ENCODE measurements around the gene RGS16. TPM values are rescaled to one million over a fixed set of nuclear protein-coding genes. Genes with fewer than 3 reads are reported as not detected.

Gene RGS16
- total RNA-seq, 1 donor from 2014 or later: 0.98 TPM

GRCh38 chr1:182601416-182601786, 2.8 kb downstream of the RGS16 start:
- peak; percentile 88 for TF ChIP-seq CTCF (IDR thresholded peaks at IDR 0.05; ENCODE audit: unreplicated experiment)
- H3K27ac Mint-ChIP-seq: no peak overlapping the region
- no peaks in the 10 kb centered on the region for H3K36me3 Mint-ChIP-seq (ENCODE audit: insufficient read depth)
- peaks cover 22% of the 10 kb centered on the region for H3K27me3 Mint-ChIP-seq
- H3K9me3 Mint-ChIP-seq (ENCODE audit: low read depth): no peaks in the 10 kb centered on the region
- no peak overlapping the region for H3K4me3 Mint-ChIP-seq (ENCODE audit: low read depth)
- DNase-seq (ENCODE audit: low spot score, unreplicated experiment): peak; percentile 61
- H3K4me1 Mint-ChIP-seq (ENCODE audit: low read depth): peaks cover 15% of the 10 kb centered on the region

GRCh38 chr1:182600745-182601415, 3.3 kb downstream of the RGS16 start:
- H3K4me3 Mint-ChIP-seq (ENCODE audit: low read depth): no peak overlapping the region
- H3K27me3 Mint-ChIP-seq: peaks cover 24% of the 10 kb centered on the region
- DNase-seq (ENCODE audit: low spot score, unreplicated experiment): no peak
- H3K9me3 Mint-ChIP-seq (ENCODE audit: low read depth): no peaks in the 10 kb centered on the region
- H3K27ac Mint-ChIP-seq: no peak overlapping the region
- H3K36me3 Mint-ChIP-seq (ENCODE audit: insufficient read depth): no peaks in the 10 kb centered on the region
- H3K4me1 Mint-ChIP-seq (ENCODE audit: low read depth): peaks cover 15% of the 10 kb centered on the region
- TF ChIP-seq CTCF (IDR thresholded peaks at IDR 0.05; ENCODE audit: unreplicated experiment): no peak

- Mint-ChIP-seq H3K4me1 (ENCODE audit: low read depth) (peaks cover 15% of the 10 kb centered on the region), H3K27ac (no peak overlapping the region), H3K4me3 (ENCODE audit: low read depth) (no peak overlapping the region), H3K9me3 (ENCODE audit: low read depth) (no peaks in the 10 kb centered on the region), H3K27me3 (peaks cover 17% of the 10 kb centered on the region), H3K36me3 (ENCODE audit: insufficient read depth) (no peaks in the 10 kb centered on the region)
- no peak for DNase-seq (ENCODE audit: low spot score, unreplicated experiment)
- no peak for TF ChIP-seq CTCF (IDR thresholded peaks at IDR 0.05; ENCODE audit: unreplicated experiment)
Measured at GRCh38 chr1:182600036-182600713, 4.0 kb downstream of the RGS16 start.

- Mint-ChIP-seq H3K36me3 (ENCODE audit: insufficient read depth) (no peaks in the 10 kb centered on the region), H3K27ac (no peak overlapping the region), H3K9me3 (ENCODE audit: low read depth) (no peaks in the 10 kb centered on the region), H3K4me1 (ENCODE audit: low read depth) (peaks cover 13% of the 10 kb centered on the region), H3K4me3 (ENCODE audit: low read depth) (no peak overlapping the region), H3K27me3 (peaks cover 9% of the 10 kb centered on the region)
- TF ChIP-seq CTCF (IDR thresholded peaks at IDR 0.05; ENCODE audit: unreplicated experiment): peak; percentile 55
- no peak for DNase-seq (ENCODE audit: low spot score, unreplicated experiment)
Measured at GRCh38 chr1:182599339-182599738, 4.8 kb downstream of the RGS16 start.

GRCh38 chr1:182598296-182598695, 5.9 kb downstream of the RGS16 start:
- H3K4me1 Mint-ChIP-seq (ENCODE audit: low read depth): peaks cover 10% of the 10 kb centered on the region
- DNase-seq (ENCODE audit: low spot score, unreplicated experiment): no peak
- peaks cover 8% of the 10 kb centered on the region for H3K27me3 Mint-ChIP-seq
- H3K9me3 Mint-ChIP-seq (ENCODE audit: low read depth): no peaks in the 10 kb centered on the region
- H3K27ac Mint-ChIP-seq: no peak overlapping the region
- no peaks in the 10 kb centered on the region for H3K36me3 Mint-ChIP-seq (ENCODE audit: insufficient read depth)
- TF ChIP-seq CTCF (IDR thresholded peaks at IDR 0.05; ENCODE audit: unreplicated experiment): no peak
- H3K4me3 Mint-ChIP-seq (ENCODE audit: low read depth): no peak overlapping the region
